Activated CD4-positive, alpha-beta memory T cell treated with anti-CD3 and anti-CD28 coated beads for 36 hours (primary cell): Measurements from ENCODE around the gene ABHD1. TPM values are rescaled to one million over a fixed set of nuclear protein-coding genes. Genes with fewer than 3 reads are reported as not detected.

Experiments used
- CTCF ChIA-PET: fragments of 350-600 bp; sonication (Branson Sonifier 250); formaldehyde crosslinking; loops from one replicate; lab custom pipeline; 2021; ENCODE audit warnings: antibody characterized with exemption, inconsistent platforms; lab: Charles Lee
- POLR2A ChIA-PET: fragments of 350-600 bp; sonication (Branson Sonifier 250); formaldehyde crosslinking; loops from one replicate; lab custom pipeline; 2021; ENCODE audit warnings: antibody characterized with exemption; lab: Charles Lee
- DNase-seq: peaks from one replicate; pipeline ENCODE4 v3.0.0-alpha.2; 2020
- H3K27ac Mint-ChIP-seq: one replicate; pipeline ENCODE4 v1.8.0; 2021; ENCODE audit warnings: mixed read lengths
- H3K27me3 Mint-ChIP-seq: one replicate; pipeline ENCODE4 v1.8.0; 2021; ENCODE audit warnings: mixed read lengths
- H3K36me3 Mint-ChIP-seq: one replicate; pipeline ENCODE4 v1.8.0; 2021; ENCODE audit warnings: mixed read lengths
- H3K4me1 Mint-ChIP-seq: one replicate; pipeline ENCODE4 v1.8.0; 2021; ENCODE audit warnings: low read depth, mixed read lengths
- H3K4me3 Mint-ChIP-seq: one replicate; pipeline ENCODE4 v1.8.0; 2021; ENCODE audit warnings: mild to moderate bottlenecking, mixed read lengths
- H3K9me3 Mint-ChIP-seq: one replicate; pipeline ENCODE4 v1.8.0; 2021; ENCODE audit warnings: mixed read lengths
- intact Hi-C: fragments of 100-400 bp; cut with micrococcal nuclease; formaldehyde crosslinking; loops from one replicate; pipeline ENCODE4 v1.15.1; 2023
- total RNA-seq, 2 experiments: library from RNA; stranded (reverse); gene quantifications; one replicate each; pipeline ENCODE4 v1.2.3, GENCODE V29; 2021

The ABHD1 gene
- total RNA-seq, 2 experiments from 2014 or later = 0.29 to 0.76 TPM

- POLR2A ChIA-PET = interaction anchor here (1.2 kb wide), 1 partner anchor 8 kb away, joined by 4 read pairs; no protein-coding TSS in a partner anchor
- DNase-seq = no peak
- Mint-ChIP-seq H3K9me3 (no peaks in the 10 kb centered on the region), H3K4me3 (no peak overlapping the region), H3K4me1 (peaks cover 20% of the 10 kb centered on the region), H3K27ac (no peak overlapping the region), H3K27me3 (no peaks in the 10 kb centered on the region), H3K36me3 (peaks cover 15% of the 10 kb centered on the region)
- CTCF ChIA-PET = interaction anchor here (1.2 kb wide), 1 partner anchor 8 kb away, joined by 6 read pairs; the partner anchor contains the start of gene ABHD1
- intact Hi-C loops = loop anchor here (5.0 kb wide), 1 partner anchor 44 kb away; the partner anchor contains the start of gene KHK
Observed at GRCh38 chr2:27131429-27131828, 7.8 kb downstream of the ABHD1 start.

- intact Hi-C loops = loop anchor here (5.0 kb wide), 1 partner anchor 46 kb away; the partner anchor contains the start of gene KHK
- POLR2A ChIA-PET = interaction anchor here (0.7 to 2.6 kb wide), 7 partner anchors 8 to 108 kb away, joined by 3 to 20 read pairs (median 3); partner anchors contain the start of genes ABHD1, ATRAID, CGREF1 and KHK
Observed at GRCh38 chr2:27133195-27133875, 9.7 kb downstream of the ABHD1 start.

GRCh38 chr2:27133905-27134780, 10.5 kb downstream of the ABHD1 start, which contains the start of gene PREB:
PREB (minus strand) TSS chr2:27134636; CDS start chr2:27134421, 215 bp downstream.
- H3K4me1 Mint-ChIP-seq = peaks cover 20% of the 10 kb centered on the region

More at GRCh38 chr2:27133195-27133875, 9.7 kb downstream of the ABHD1 start:
- peaks cover 15% of the 10 kb centered on the region for H3K36me3 Mint-ChIP-seq
- H3K27me3 Mint-ChIP-seq = no peaks in the 10 kb centered on the region
- peaks cover 20% of the 10 kb centered on the region for H3K4me1 Mint-ChIP-seq
- H3K4me3 Mint-ChIP-seq = peak overlapping the region; percentile 89
- peak; percentile 55 for DNase-seq
- no peaks in the 10 kb centered on the region for H3K9me3 Mint-ChIP-seq
- peak overlapping the region; percentile 79 for H3K27ac Mint-ChIP-seq
- CTCF ChIA-PET = interaction anchor here (0.8 to 2.4 kb wide), 11 partner anchors 9 to 171 kb away, joined by 3 to 19 read pairs (median 4); partner anchors contain the start of gene ABHD1

GRCh38 chr2:27134781-27135477, 11.3 kb downstream of the ABHD1 start:
- intact Hi-C loops = loop anchor here (1.0 to 5.0 kb wide), 4 partner anchors 12 to 82 kb away; partner anchors contain the start of genes ABHD1, CAD, KHK and OST4
- Mint-ChIP-seq H3K9me3 (no peaks in the 10 kb centered on the region), H3K27me3 (no peaks in the 10 kb centered on the region), H3K27ac (peak overlapping the region; percentile 86), H3K4me1 (peaks cover 20% of the 10 kb centered on the region), H3K36me3 (peaks cover 15% of the 10 kb centered on the region), H3K4me3 (peak overlapping the region; percentile 89)
- ChIA-PET CTCF (interaction anchor here (1.2 to 2.2 kb wide), 5 partner anchors 11 to 173 kb away, joined by 4 to 19 read pairs (median 10); partner anchors contain the start of gene ABHD1), POLR2A (interaction anchor here (1.6 to 2.6 kb wide), 3 partner anchors 9 to 83 kb away, joined by 3 to 20 read pairs (median 5); partner anchors contain the start of gene ABHD1)
- DNase-seq = no peak

More at GRCh38 chr2:27133905-27134780, 10.5 kb downstream of the ABHD1 start, which contains the start of gene PREB:
- ChIA-PET POLR2A (interaction anchor here (0.5 to 2.6 kb wide), 8 partner anchors 8 to 107 kb away, joined by 3 to 20 read pairs (median 4); partner anchors contain the start of genes ABHD1, ATRAID, CGREF1 and KHK), CTCF (interaction anchor here (0.8 to 2.4 kb wide), 11 partner anchors 10 to 172 kb away, joined by 3 to 19 read pairs (median 4); partner anchors contain the start of gene ABHD1)
- H3K27ac Mint-ChIP-seq = peak within 1 kb of the TSS; percentile 86
- peak within 1 kb of the TSS; percentile 89 for H3K4me3 Mint-ChIP-seq
- peak; percentile 98 for DNase-seq
- peaks cover 15% of the 10 kb centered on the region for H3K36me3 Mint-ChIP-seq
- intact Hi-C loops = loop anchor here (1.0 to 5.0 kb wide), 4 partner anchors 11 to 83 kb away; partner anchors contain the start of genes ABHD1, CAD, KHK and OST4
- H3K9me3 Mint-ChIP-seq = no peaks in the 10 kb centered on the region
- H3K27me3 Mint-ChIP-seq = no peaks in the 10 kb centered on the region

GRCh38 chr2:27135478-27135955, 11.9 kb downstream of the ABHD1 start:
- H3K4me1 Mint-ChIP-seq = peaks cover 20% of the 10 kb centered on the region
- peaks cover 15% of the 10 kb centered on the region for H3K36me3 Mint-ChIP-seq
- H3K4me3 Mint-ChIP-seq = peak overlapping the region; percentile 89
- peak overlapping the region; percentile 56 for H3K27ac Mint-ChIP-seq
- H3K27me3 Mint-ChIP-seq = no peaks in the 10 kb centered on the region
- POLR2A ChIA-PET = interaction anchor here (2.6 kb wide), 1 partner anchor 12 kb away, joined by 20 read pairs; the partner anchor contains the start of gene ABHD1
- intact Hi-C loops = loop anchor here (2.0 kb wide), 1 partner anchor 65 kb away; the partner anchor contains the start of gene OST4
- CTCF ChIA-PET = no interaction called here
- no peaks in the 10 kb centered on the region for H3K9me3 Mint-ChIP-seq
- DNase-seq = no peak

- peaks cover 20% of the 10 kb centered on the region for H3K4me1 Mint-ChIP-seq
- peaks cover 10% of the 10 kb centered on the region for H3K36me3 Mint-ChIP-seq
- no peak for DNase-seq
- intact Hi-C loops = no loop called here
- ChIA-PET CTCF (interaction anchor here (0.6 kb wide), 1 partner anchor 563 kb away, joined by 3 read pairs; no protein-coding TSS in a partner anchor), POLR2A (interaction anchor here (1.0 kb wide), 1 partner anchor 13 kb away, joined by 3 read pairs; the partner anchor contains the start of gene ABHD1)
- H3K9me3 Mint-ChIP-seq = no peaks in the 10 kb centered on the region
- no peaks in the 10 kb centered on the region for H3K27me3 Mint-ChIP-seq
- H3K27ac Mint-ChIP-seq = no peak overlapping the region
- H3K4me3 Mint-ChIP-seq = no peak overlapping the region
Observed at GRCh38 chr2:27136751-27137150, 13.1 kb downstream of the ABHD1 start.

- Mint-ChIP-seq H3K4me1 (peaks cover 18% of the 10 kb centered on the region), H3K4me3 (no peak overlapping the region), H3K36me3 (peaks cover 8% of the 10 kb centered on the region), H3K27me3 (peaks cover 2% of the 10 kb centered on the region), H3K9me3 (no peaks in the 10 kb centered on the region), H3K27ac (no peak overlapping the region)
- ChIA-PET CTCF (no interaction called here), POLR2A (no interaction called here)
- no peak for DNase-seq
- intact Hi-C loops = no loop called here
Observed at GRCh38 chr2:27137322-27137935, 13.8 kb downstream of the ABHD1 start.

GRCh38 chr2:27138111-27138510, 14.5 kb downstream of the ABHD1 start:
- POLR2A ChIA-PET = no interaction called here
- Mint-ChIP-seq H3K4me1 (peaks cover 12% of the 10 kb centered on the region), H3K9me3 (peaks cover 3% of the 10 kb centered on the region), H3K27me3 (peaks cover 7% of the 10 kb centered on the region), H3K36me3 (peaks cover 3% of the 10 kb centered on the region), H3K27ac (no peak overlapping the region), H3K4me3 (no peak overlapping the region)
- no peak for DNase-seq
- CTCF ChIA-PET = no interaction called here
- intact Hi-C loops = no loop called here

- H3K9me3 Mint-ChIP-seq = peaks cover 6% of the 10 kb centered on the region
- peaks cover 4% of the 10 kb centered on the region for H3K4me1 Mint-ChIP-seq
- CTCF ChIA-PET = interaction anchor here (1.5 kb wide), 1 partner anchor 30 kb away, joined by 6 read pairs; no protein-coding TSS in a partner anchor
- POLR2A ChIA-PET = no interaction called here
- H3K4me3 Mint-ChIP-seq = no peak within 1 kb of the TSS
- DNase-seq = no peak
- intact Hi-C loops = no loop called here
- H3K36me3 Mint-ChIP-seq = peaks cover 2% of the 10 kb centered on the region
- H3K27ac Mint-ChIP-seq = no peak within 1 kb of the TSS
- peaks cover 12% of the 10 kb centered on the region for H3K27me3 Mint-ChIP-seq
Observed at GRCh38 chr2:27139310-27139709, 15.7 kb downstream of the ABHD1 start, which contains the start of gene PRR30. PRR30 (minus strand) TSS chr2:27139410; CDS start chr2:27138329, 1,081 bp downstream.

GRCh38 chr2:27143285-27143684, 19.7 kb downstream of the ABHD1 start:
- H3K9me3 Mint-ChIP-seq = peaks cover 6% of the 10 kb centered on the region
- ChIA-PET POLR2A (interaction anchor here (0.6 kb wide), 1 partner anchor 193 kb away, joined by 4 read pairs; no protein-coding TSS in a partner anchor), CTCF (no interaction called here)
- no peak overlapping the region for H3K27ac Mint-ChIP-seq
- H3K36me3 Mint-ChIP-seq = no peaks in the 10 kb centered on the region
- intact Hi-C loops = no loop called here
- DNase-seq = no peak
- no peaks in the 10 kb centered on the region for H3K4me1 Mint-ChIP-seq
- H3K27me3 Mint-ChIP-seq = peaks cover 15% of the 10 kb centered on the region
- no peak overlapping the region for H3K4me3 Mint-ChIP-seq
